HG02840 (cell line): Measurements from ENCODE around the gene NEMP1.
"Not testable (repeated sequence)": the region's sequence is repeated elsewhere in the genome, so short reads cannot be mapped to it uniquely, and the experiment has no call there.

Source experiments
- ATAC-seq: cut with Tn5 transposase; IDR thresholded peaks from one replicate; pipeline ENCODE4 v1.9.1; 2021; ENCODE audit warnings: mild to moderate bottlenecking, moderate library complexity, moderate number of reproducible peaks; ENCODE audit not compliant: unreplicated experiment, low FRiP score

NEMP1 gene

DNA sequence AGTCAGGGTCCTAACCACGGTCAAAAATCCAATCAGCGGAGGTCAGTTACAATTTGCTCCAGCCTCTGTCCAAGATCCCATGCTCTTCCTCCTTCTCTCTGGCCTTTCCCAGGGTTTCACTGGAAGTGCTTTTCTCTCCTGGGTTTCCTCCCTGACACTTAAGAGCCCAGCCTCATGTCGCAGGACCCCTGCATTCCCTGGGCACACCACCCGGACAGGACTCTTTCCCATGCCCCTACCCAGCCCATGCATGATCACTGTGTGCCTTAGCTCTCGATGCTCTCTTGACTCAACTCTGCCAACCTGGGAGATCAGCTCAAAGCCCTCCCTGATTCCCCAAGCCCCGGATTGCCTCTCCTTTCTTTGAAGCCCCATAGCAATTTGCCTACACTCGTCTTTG, 46.8 kb downstream of the NEMP1 start:
- no peak for ATAC-seq

- ATAC-seq = no peak
Measured at GRCh38 chr12:57031138-57031725, 47.4 kb downstream of the NEMP1 start.

- no peak for ATAC-seq
Measured at GRCh38 chr12:57029457-57029856, 49.1 kb downstream of the NEMP1 start.

- ATAC-seq = no peak
Measured at GRCh38 chr12:57027805-57028153, 50.8 kb downstream of the NEMP1 start.

- no peak for ATAC-seq
Measured at GRCh38 chr12:57027011-57027804, 51.4 kb downstream of the NEMP1 start.

DNA sequence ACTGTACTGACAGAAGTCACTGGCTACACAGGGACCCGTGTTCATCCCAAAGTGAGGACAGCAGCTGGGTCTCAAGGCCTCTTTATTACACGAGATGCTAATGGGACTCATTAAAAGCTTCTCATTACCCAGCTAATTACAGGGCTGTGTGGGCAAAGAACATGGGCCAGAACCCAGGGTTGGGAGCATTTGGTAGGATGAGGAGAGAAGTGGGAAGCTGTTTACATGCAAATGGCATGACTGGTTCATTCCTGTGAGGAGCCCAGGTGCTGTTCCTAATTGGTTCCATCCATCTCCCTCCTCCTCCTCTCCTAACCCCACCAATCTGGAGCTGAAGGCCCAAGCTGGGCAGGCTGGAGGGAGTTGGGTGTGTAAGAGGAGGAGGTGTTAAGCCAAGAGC, 53.4 kb downstream of the NEMP1 start:
- no peak for ATAC-seq

DNA sequence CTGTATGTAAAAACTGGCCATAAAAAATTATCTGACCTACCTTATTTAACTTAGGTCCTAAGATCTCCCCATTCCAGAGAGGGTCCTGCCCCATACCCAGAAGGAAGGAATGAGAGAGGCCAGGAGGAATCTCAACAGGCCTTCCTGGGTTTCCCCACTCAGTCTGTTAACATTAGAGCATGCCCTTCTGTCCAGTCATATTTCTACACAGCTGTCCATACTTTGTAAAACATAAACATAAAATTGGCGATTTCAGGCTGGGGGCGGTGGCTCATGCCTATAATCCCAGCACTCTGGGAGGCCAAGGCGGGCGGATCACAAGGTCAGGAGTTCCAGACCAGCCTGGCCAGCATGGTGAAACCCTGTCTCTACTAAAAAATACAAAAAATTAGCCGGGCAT, 56.3 kb downstream of the NEMP1 start:
- not testable (repeated sequence) for ATAC-seq

DNA sequence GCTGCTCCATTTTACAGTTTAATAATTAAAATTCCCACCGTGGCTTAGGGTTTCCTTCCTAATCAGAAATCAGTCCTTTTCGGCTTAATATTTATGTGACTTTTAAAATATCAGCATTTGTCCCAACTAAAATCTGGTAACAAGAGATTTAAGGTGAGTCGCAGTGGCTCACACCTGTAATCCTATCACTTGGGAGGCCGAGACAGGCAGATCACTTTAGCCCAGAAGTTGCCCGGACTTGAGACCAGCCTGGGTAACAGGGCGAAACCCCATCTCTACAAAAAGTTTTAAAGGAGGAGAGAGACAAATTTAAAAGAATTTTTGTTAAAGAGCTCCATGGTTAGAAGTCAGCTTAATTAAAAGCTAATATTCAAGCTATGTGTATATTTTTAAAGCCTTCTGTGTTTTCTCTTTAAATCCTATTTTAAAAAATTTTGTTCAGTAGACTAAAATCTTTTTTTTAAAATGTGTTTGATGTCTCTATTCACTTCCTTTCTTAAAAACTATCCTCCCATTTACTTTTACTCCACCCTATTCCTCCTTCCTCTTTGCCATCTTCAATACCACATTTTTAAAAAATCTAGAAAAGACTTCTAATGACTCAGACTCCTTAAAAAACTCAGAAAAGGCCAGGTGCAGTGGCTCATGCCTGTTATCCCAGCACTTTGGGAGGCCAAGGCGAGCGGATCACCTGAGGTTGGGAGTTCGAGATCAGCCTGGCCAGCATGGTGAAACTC, 58.4 kb downstream of the NEMP1 start:
- ATAC-seq = no peak

- ATAC-seq = no peak
Measured at GRCh38 chr12:57018906-57019305, 59.7 kb downstream of the NEMP1 start.

DNA sequence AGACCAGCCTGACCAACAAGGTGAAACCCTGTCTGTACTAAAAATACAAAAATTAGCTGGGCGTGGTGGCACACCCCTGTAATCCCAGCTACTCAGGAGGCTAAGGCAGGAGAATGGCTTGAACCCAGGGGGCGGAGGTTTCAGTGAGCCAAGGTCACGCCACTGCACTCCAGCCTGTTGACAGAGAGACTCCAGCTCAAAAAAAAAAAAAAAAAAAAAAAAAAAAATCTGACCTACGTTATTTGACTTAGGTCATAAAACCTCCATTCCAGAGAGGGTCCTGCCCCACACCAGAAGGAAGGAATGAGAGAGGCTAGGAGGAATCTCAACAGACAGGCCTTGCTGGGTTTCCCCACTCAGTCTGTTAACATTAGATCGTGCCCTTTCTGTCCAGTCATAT, 60.2 kb downstream of the NEMP1 start:
- not testable (repeated sequence) for ATAC-seq

GRCh38 chr12:57016348-57016747, 62.2 kb downstream of the NEMP1 start, which contains the start of gene TAC3:
Gene TAC3, minus strand, starts transcription at chr12:57016529. Its CDS starts 732 bp downstream, at chr12:57015797.
- no peak for ATAC-seq

DNA sequence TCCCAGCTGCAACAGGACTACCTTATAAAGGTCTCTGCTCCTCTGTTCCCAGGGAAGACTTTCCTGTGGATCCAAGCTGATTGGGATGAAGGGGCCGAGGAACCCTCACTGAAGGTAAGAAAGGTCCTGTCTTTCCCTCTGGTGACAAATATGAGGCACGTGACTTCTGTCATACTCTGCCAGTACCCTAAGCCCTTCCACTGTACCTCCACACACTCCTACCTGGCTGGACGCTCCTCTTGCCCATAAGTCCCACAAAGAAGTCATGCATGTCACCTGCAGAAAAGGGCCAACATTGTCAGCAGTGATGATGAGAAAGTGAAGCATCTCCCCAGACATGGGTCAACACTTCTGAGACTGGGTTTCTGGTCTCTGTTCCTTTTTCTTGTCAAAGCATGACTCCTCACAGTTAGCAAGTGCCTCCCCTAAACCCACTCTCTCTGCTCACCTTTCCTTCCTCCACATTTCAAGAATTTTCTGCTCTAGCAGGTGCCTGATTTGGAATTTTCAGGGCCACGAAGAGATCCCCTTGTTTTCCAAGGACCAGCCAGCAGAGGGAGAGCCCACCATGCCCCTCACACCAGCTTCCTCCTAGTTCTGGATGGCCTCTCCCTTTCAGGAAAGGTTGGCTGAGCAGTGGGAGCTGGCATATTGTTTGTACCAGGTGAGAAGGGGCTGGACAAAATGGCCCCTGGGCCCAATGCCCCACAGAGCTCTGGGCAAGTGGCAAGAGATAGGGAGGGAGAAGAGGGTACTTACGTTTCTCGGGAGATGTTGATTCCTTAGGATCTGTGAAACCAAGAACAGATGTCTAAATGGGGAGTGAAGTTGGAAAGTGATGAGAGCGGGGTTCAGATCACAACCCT, 65.8 kb downstream of the NEMP1 start:
- no peak for ATAC-seq

- no peak for ATAC-seq
Measured at GRCh38 chr12:57011438-57012424, 66.9 kb downstream of the NEMP1 start.

GRCh38 chr12:57010627-57011247, 67.9 kb downstream of the NEMP1 start:
- no peak for ATAC-seq

GRCh38 chr12:57009949-57010626, 68.5 kb downstream of the NEMP1 start:
- no peak for ATAC-seq

DNA sequence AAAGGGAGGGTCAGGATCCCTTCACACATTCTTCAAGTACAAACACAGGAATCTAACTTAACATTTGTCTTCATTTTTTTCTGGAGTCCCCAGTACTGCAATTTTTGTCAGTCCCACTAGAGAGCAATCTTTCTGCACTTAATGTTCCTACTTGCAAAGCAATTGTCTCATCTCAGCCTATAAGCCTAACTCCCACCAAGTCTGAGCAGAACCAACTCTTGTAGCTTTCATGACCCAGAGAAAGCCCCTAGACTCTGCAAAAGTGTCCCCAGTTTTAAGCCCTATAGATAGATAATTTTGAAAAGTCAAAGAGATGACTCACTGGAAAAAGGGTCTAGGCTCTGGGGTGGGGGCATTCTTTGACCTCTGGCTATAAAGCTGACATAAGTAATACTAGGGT, 70.4 kb downstream of the NEMP1 start:
- no peak for ATAC-seq

GRCh38 chr12:57006809-57007475, 71.6 kb downstream of the NEMP1 start:
- ATAC-seq = no peak
